Vagina (tissue), 2 donors: ENCODE data around the gene CEACAM3. TPM values are rescaled to one million over a fixed set of nuclear protein-coding genes. Genes with fewer than 3 reads are reported as not detected.

Source experiments
- DNase-seq, 2 donors: peaks; one replicate each; pipeline ENCODE4 v3.0.0-alpha.2; 2017; ENCODE audit errors: extremely low spot score in 2 of 2
- H3K27ac ChIP-seq: fragments of 200-600 bp; sonication (generic); one replicate; pipeline ENCODE4 v1.5.1; 2019
- H3K27me3 ChIP-seq: fragments of 200-600 bp; sonication (generic); one replicate; pipeline ENCODE4 v1.5.1; 2019
- H3K36me3 ChIP-seq, 2 donors: fragments of 200-600 bp; sonication (generic); one replicate each; pipeline ENCODE4 v1.5.1; 2017 to 2019
- H3K4me1 ChIP-seq: fragments of 200-600 bp; sonication (generic); one replicate; pipeline ENCODE4 v1.5.1; 2019
- H3K4me3 ChIP-seq, 2 donors: fragments of 200-600 bp; sonication (generic); 1 replicate in 1 of 2; 2 replicates in 1 of 2; pipeline ENCODE4 v1.5.1; 2016 to 2019
- H3K9me3 ChIP-seq: fragments of 200-600 bp; sonication (generic); one replicate; pipeline ENCODE4 v1.5.1; 2019
- POLR2A ChIP-seq, 2 donors: fragments of 450-650 bp; IDR thresholded peaks; one replicate each; pipeline ENCODE4 v1.6.1; 2017; ENCODE audit warnings: antibody characterized with exemption in 2 of 2, mild to moderate bottlenecking in 2 of 2, moderate library complexity in 2 of 2
- POLR2AphosphoS5 ChIP-seq, 2 donors: sonication (generic); formaldehyde crosslinking; IDR thresholded peaks; one replicate each; pipeline ENCODE4 v1.9.0; 2017; ENCODE audit warnings: antibody characterized with exemption in 2 of 2, mild to moderate bottlenecking in 2 of 2, low read depth in 1 of 2; ENCODE audit not compliant: insufficient read depth in 1 of 2
- intact Hi-C: fragments of 100-400 bp; cut with DNase I; formaldehyde crosslinking; loops from one replicate; pipeline ENCODE4 v1.15.1; 2023
- total RNA-seq: library from RNA; depleted of rRNA; stranded (reverse); fragments of >200 nt; gene quantifications from one replicate; pipeline ENCODE4 v1.2.3, GENCODE V29; 2016
- TF ChIP-seq, protein P1 (sequence below), 3 experiments: fragments of 450-650 bp in 2 of 3; fragments of 200-600 bp in 1 of 3; sonication (generic) in 1 of 3; IDR thresholded peaks; one replicate each; pipeline ENCODE4 v1.5.1; 2017 to 2019; ENCODE audit warnings: antibody characterized with exemption in 3 of 3, mild to moderate bottlenecking in 2 of 3, moderate library complexity in 2 of 3

Gene CEACAM3
- total RNA-seq, 1 donor from 2014 or later, result not detected

- no peak for DNase-seq
- intact Hi-C loops, result no loop called here
- Histone ChIP-seq H3K27ac (no peak overlapping the region), H3K4me3 (no peak overlapping the region), H3K27me3 (no peaks in the 10 kb centered on the region), H3K9me3 (no peaks in the 10 kb centered on the region), H3K4me1 (no peaks in the 10 kb centered on the region), H3K36me3 (no peaks in the 10 kb centered on the region)
- no peak for TF ChIP-seq POLR2AphosphoS5 (IDR thresholded peaks at IDR 0.05; ENCODE audit: insufficient read depth in 1 of 2, low read depth in 1 of 2)
- TF ChIP-seq, protein P1, sequence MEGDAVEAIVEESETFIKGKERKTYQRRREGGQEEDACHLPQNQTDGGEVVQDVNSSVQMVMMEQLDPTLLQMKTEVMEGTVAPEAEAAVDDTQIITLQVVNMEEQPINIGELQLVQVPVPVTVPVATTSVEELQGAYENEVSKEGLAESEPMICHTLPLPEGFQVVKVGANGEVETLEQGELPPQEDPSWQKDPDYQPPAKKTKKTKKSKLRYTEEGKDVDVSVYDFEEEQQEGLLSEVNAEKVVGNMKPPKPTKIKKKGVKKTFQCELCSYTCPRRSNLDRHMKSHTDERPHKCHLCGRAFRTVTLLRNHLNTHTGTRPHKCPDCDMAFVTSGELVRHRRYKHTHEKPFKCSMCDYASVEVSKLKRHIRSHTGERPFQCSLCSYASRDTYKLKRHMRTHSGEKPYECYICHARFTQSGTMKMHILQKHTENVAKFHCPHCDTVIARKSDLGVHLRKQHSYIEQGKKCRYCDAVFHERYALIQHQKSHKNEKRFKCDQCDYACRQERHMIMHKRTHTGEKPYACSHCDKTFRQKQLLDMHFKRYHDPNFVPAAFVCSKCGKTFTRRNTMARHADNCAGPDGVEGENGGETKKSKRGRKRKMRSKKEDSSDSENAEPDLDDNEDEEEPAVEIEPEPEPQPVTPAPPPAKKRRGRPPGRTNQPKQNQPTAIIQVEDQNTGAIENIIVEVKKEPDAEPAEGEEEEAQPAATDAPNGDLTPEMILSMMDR (IDR thresholded peaks at IDR 0.05), result no peak
- TF ChIP-seq POLR2A (IDR thresholded peaks at IDR 0.05), result no peak
These were observed 10.8 kb downstream of the CEACAM3 start for GRCh38 chr19:41807176-41807575.

DNA sequence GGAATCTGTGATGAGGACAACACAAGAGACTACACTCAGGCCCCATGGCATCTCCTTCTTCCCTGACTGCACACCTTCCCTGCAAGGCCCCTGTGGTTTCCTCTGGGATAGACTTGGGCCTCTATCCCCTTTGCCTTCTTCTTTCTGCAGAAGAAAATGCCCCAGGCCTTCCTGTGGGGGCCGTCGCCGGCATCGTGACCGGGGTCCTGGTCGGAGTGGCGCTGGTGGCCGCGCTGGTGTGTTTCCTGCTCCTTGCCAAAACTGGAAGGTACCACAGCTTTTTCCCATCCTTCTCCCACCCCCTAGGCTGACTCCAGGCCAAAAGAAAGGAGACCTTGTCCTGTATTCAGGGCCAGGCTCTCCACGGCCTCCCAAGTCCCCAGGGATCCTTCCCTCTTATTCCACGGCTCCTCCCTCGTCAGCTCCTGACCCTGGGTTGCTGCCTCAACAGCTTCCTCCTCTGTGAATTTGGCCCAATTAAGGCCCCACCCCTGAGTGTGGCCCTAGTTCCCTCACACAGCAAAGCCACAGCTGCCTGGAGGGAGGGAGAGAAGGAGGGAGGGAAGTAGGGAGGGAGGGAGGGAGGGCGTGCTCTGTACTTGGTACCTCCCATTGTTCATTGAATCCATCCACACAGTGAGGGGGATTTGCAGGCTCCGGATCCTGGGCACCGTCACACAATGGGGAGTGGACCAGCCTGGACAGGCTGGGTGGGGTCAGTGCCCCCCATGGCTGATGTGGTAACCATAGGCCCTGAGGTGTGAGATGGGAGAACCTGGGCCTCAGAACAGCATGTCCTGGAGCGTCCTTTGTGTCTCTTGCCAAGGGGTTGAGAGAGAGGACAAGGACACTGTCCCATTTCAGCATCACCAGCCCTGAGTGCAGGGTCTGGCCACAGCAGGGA lies 12.5 kb downstream of the CEACAM3 start:
- Histone ChIP-seq H3K4me1 (no peaks in the 10 kb centered on the region), H3K4me3 (no peak overlapping the region), H3K36me3 (no peaks in the 10 kb centered on the region), H3K9me3 (no peaks in the 10 kb centered on the region), H3K27me3 (no peaks in the 10 kb centered on the region), H3K27ac (no peak overlapping the region)
- intact Hi-C loops, result no loop called here
- DNase-seq, result no peak
- TF ChIP-seq POLR2AphosphoS5 (IDR thresholded peaks at IDR 0.05; ENCODE audit: insufficient read depth in 1 of 2, low read depth in 1 of 2) (no peak), POLR2A (IDR thresholded peaks at IDR 0.05) (no peak)
- TF ChIP-seq, protein P1 (IDR thresholded peaks at IDR 0.05), result no peak

GRCh38 chr19:41810301-41810700 lies 13.9 kb downstream of the CEACAM3 start:
- Histone ChIP-seq H3K36me3 (no peaks in the 10 kb centered on the region), H3K4me3 (no peak overlapping the region), H3K9me3 (no peaks in the 10 kb centered on the region), H3K27ac (no peak overlapping the region), H3K27me3 (no peaks in the 10 kb centered on the region), H3K4me1 (no peaks in the 10 kb centered on the region)
- intact Hi-C loops, result no loop called here
- TF ChIP-seq POLR2AphosphoS5 (IDR thresholded peaks at IDR 0.05; ENCODE audit: insufficient read depth in 1 of 2, low read depth in 1 of 2) (no peak), POLR2A (IDR thresholded peaks at IDR 0.05) (no peak)
- TF ChIP-seq, protein P1 (IDR thresholded peaks at IDR 0.05), result no peak
- no peak for DNase-seq

DNA sequence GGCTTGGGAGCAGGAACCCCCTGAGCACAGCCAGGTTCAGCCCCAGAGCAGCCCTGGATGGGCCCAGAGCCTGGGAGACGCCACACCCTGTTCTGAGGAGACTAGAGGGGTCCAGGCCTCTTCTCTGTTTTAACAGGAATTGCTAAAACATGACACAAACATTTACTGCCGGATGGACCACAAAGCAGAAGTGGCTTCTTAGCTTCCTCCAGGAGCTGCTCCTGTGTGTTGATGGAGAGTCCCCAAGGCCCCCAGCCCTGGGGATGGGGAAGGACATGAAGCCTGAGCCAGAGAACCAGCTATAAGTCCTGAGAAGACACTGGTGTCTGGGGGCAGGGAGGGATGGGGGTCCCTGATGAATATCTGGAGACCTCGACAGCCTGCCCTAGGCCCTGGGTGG lies 14.6 kb downstream of the CEACAM3 start:
- H3K9me3 ChIP-seq, result no peaks in the 10 kb centered on the region
- intact Hi-C loops, result no loop called here
- DNase-seq, result no peak
- H3K27me3 ChIP-seq, result no peaks in the 10 kb centered on the region
- no peaks in the 10 kb centered on the region for H3K4me1 ChIP-seq
- H3K36me3 ChIP-seq, result no peaks in the 10 kb centered on the region
- H3K4me3 ChIP-seq, result no peak overlapping the region
- TF ChIP-seq, protein P1 (IDR thresholded peaks at IDR 0.05), result no peak
- no peak for TF ChIP-seq POLR2AphosphoS5 (IDR thresholded peaks at IDR 0.05; ENCODE audit: insufficient read depth in 1 of 2, low read depth in 1 of 2)
- no peak for TF ChIP-seq POLR2A (IDR thresholded peaks at IDR 0.05)
- H3K27ac ChIP-seq, result no peak overlapping the region

GRCh38 chr19:41811981-41812380 lies 15.6 kb downstream of the CEACAM3 start:
- intact Hi-C loops, result no loop called here
- no peaks in the 10 kb centered on the region for H3K9me3 ChIP-seq
- TF ChIP-seq, protein P1 (IDR thresholded peaks at IDR 0.05), result no peak
- no peak for TF ChIP-seq POLR2AphosphoS5 (IDR thresholded peaks at IDR 0.05; ENCODE audit: insufficient read depth in 1 of 2, low read depth in 1 of 2)
- TF ChIP-seq POLR2A (IDR thresholded peaks at IDR 0.05), result no peak
- no peaks in the 10 kb centered on the region for H3K4me1 ChIP-seq
- no peak for DNase-seq
- H3K36me3 ChIP-seq, result no peaks in the 10 kb centered on the region
- no peak overlapping the region for H3K4me3 ChIP-seq
- no peak overlapping the region for H3K27ac ChIP-seq
- no peaks in the 10 kb centered on the region for H3K27me3 ChIP-seq
